B cell (primary cell): ENCODE data around the gene TSPAN19.

Experiments
- CTCF ChIP-seq: fragments of 200-600 bp; IDR thresholded peaks from one replicate; pipeline ENCODE4 v1.8.0; 2022; ENCODE audit warnings: antibody characterized with exemption, mild to moderate bottlenecking
- EZH2 ChIP-seq: IDR thresholded peaks from 2 replicates; pipeline ENCODE4 v1.6.1; 2012; ENCODE audit warnings: borderline replicate concordance, low read depth, mild to moderate bottlenecking, moderate library complexity, low read length; ENCODE audit not compliant: insufficient read depth, poor library complexity, severe bottlenecking

DNA sequence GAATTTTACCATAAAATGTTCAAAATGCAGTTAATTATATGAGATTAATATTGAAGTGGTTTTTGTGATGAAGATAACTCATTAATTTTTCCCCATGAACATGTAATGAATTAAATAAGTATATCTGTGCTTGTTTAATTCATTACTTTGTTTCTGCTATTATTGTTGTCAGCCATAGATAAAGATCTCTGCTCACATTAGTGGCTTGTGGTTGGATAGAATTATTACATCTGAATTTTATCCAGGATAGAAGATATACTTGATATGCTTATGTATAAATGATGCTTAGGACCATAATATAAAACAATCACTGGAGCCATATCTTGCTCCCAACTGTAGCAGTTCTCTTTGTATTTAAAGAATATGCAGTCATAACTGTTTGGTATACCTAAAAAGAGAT lies 18.5 kb downstream of the TSPAN19 start:
- no peak for TF ChIP-seq CTCF
- no peak for TF ChIP-seq EZH2
